Endodermal cell (in vitro differentiated cells): ENCODE results near the gene IL24. TPM values are rescaled to one million over a fixed set of nuclear protein-coding genes. Genes with fewer than 3 reads are reported as not detected.

Experiments
- DNase-seq: peaks from one replicate; pipeline ENCODE4 v3.0.0-alpha.2; 2017
- H3K27ac ChIP-seq: 2 replicates; pipeline ENCODE4 v1.5.1; 2013; ENCODE audit warnings: mild to moderate bottlenecking, low read depth, low read length, moderate library complexity
- H3K27me3 ChIP-seq: 2 replicates; pipeline ENCODE4 v1.6.1; 2013; ENCODE audit warnings: mild to moderate bottlenecking, low read length, moderate library complexity; ENCODE audit not compliant: insufficient read depth, control insufficient read depth, poor library complexity, severe bottlenecking
- H3K36me3 ChIP-seq: 2 replicates; pipeline ENCODE4 v1.7.0; 2013; ENCODE audit warnings: mild to moderate bottlenecking, low read length, moderate library complexity; ENCODE audit not compliant: control insufficient read depth, insufficient read depth
- H3K4me1 ChIP-seq: one replicate; pipeline ENCODE4 v1.7.0; 2013; ENCODE audit warnings: low read length; ENCODE audit not compliant: control insufficient read depth, insufficient read depth
- H3K4me3 ChIP-seq: 2 replicates; pipeline ENCODE4 v1.5.1; 2013; ENCODE audit warnings: mild to moderate bottlenecking, low read length, moderate library complexity
- H3K9ac ChIP-seq: 2 replicates; pipeline ENCODE4 v1.6.1; 2013; ENCODE audit warnings: mild to moderate bottlenecking, low read length, moderate library complexity; ENCODE audit not compliant: poor library complexity, severe bottlenecking; ENCODE audit errors: extremely low read depth
- H3K9me3 ChIP-seq: 2 replicates; pipeline ENCODE4 v1.6.1; 2013; ENCODE audit warnings: mild to moderate bottlenecking, low read length, moderate library complexity; ENCODE audit not compliant: control insufficient read depth
- H3K27ac Mint-ChIP-seq: 2 replicates; pipeline ENCODE4 v1.8.0; 2020; ENCODE audit warnings: mixed read lengths
- H3K27me3 Mint-ChIP-seq: 2 replicates; pipeline ENCODE4 v1.8.0; 2021; ENCODE audit warnings: mild to moderate bottlenecking, mixed read lengths; ENCODE audit not compliant: insufficient read depth
- H3K36me3 Mint-ChIP-seq: 2 replicates; pipeline ENCODE4 v1.8.0; 2020; ENCODE audit warnings: low read depth, mixed read lengths
- H3K4me1 Mint-ChIP-seq: 2 replicates; pipeline ENCODE4 v1.8.0; 2020; ENCODE audit warnings: mixed read lengths
- H3K4me3 Mint-ChIP-seq: 2 replicates; pipeline ENCODE4 v1.8.0; 2020; ENCODE audit warnings: mild to moderate bottlenecking, moderate library complexity, mixed read lengths
- H3K9me3 Mint-ChIP-seq: 2 replicates; pipeline ENCODE4 v1.8.0; 2020; ENCODE audit warnings: mild to moderate bottlenecking, mixed read lengths
- CTCF ChIP-seq: fragments of 200-600 bp; sonication (generic); conservative IDR thresholded peaks from 2 replicates; pipeline ENCODE4 v1.5.0; 2021; ENCODE audit warnings: antibody characterized with exemption, mild to moderate bottlenecking
- WGBS, 2 experiments: methylation state at CpG; one replicate each; pipeline versions ENCODE4 v1.1.5 to v1.1.7; 2013; ENCODE audit warnings: missing lambda C conversion rate in 2 of 2, mixed read lengths in 1 of 2; ENCODE audit not compliant: insufficient coverage in 1 of 2, insufficient read length in 1 of 2; 5-methylcytosine and 5-hydroxymethylcytosine counted together
- long read RNA-seq, 4 experiments: library from polyadenylated mRNA in 2 of 4; library from RNA in 1 of 4; library from capped mRNA in 1 of 4; stranded (forward) in 3 of 4; unstranded in 1 of 4; transcript quantifications; one replicate each; pipeline ENCODE4 v2.0.0, GENCODE V29; 2020 to 2021; ENCODE audit warnings: inconsistent platforms in 1 of 4
- polyA plus RNA-seq, 2 experiments: library from polyadenylated mRNA; stranded (reverse); fragments of 50-300 nt; gene quantifications; one replicate each; pipeline ENCODE4 v1.2.3, GENCODE V29; 2013
- total RNA-seq, 2 donors: library from RNA; stranded (reverse); fragmentation: NEBNext Ultra II Directional in 1 of 2; extraction: Animal tissue kit (Norgen Biotek cat#: 25700) in 1 of 2; gene quantifications; 2 replicates in 1 of 2; 3 replicates in 1 of 2; pipeline ENCODE4 v1.2.1, GENCODE V29; 2021

The IL24 gene, protein sequence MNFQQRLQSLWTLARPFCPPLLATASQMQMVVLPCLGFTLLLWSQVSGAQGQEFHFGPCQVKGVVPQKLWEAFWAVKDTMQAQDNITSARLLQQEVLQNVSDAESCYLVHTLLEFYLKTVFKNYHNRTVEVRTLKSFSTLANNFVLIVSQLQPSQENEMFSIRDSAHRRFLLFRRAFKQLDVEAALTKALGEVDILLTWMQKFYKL
- total RNA-seq = not detected
- not detected for polyA plus RNA-seq (2013, experiment 1 of 2)
- not detected for polyA plus RNA-seq (2013, experiment 2 of 2)
- long read RNA-seq, experiment 1 = 0 reads
- long read RNA-seq, experiment 2 = 0 reads
- long read RNA-seq, experiment 3 = 0 reads
- long read RNA-seq, experiment 4 = 0 reads

- Mint-ChIP-seq H3K9me3 (no peaks in the 10 kb centered on the region), H3K36me3 (no peaks in the 10 kb centered on the region), H3K4me1 (peaks cover 8% of the 10 kb centered on the region), H3K4me3 (no peak within 1 kb of the TSS), H3K27ac (no peak within 1 kb of the TSS), H3K27me3 (peaks cover 25% of the 10 kb centered on the region)
- no peaks in the 10 kb centered on the region for H3K27me3 ChIP-seq
- no peak for DNase-seq
- H3K4me3 ChIP-seq = no peak within 1 kb of the TSS
- H3K27ac ChIP-seq = no peak within 1 kb of the TSS
- no peak for TF ChIP-seq CTCF
- no peak within 1 kb of the TSS for H3K9ac ChIP-seq
- WGBS, 2 experiments = 86% methylated on average over 4 of the region's 4 CpGs; no CpG with 5 or more reads in 1 of the 2 experiments
- H3K4me1 ChIP-seq = no peaks in the 10 kb centered on the region
- no peaks in the 10 kb centered on the region for H3K36me3 ChIP-seq
- H3K9me3 ChIP-seq = no peaks in the 10 kb centered on the region
These were observed at the start of gene IL24 for GRCh38 chr1:206897175-206897574. TSS of gene IL24 (plus strand) at chr1:206897443. CDS start at chr1:206897833, 390 bp downstream.

GRCh38 chr1:206847946-206848345 lies 49.3 kb upstream of the IL24 start:
- Histone ChIP-seq H3K27me3 (no peaks in the 10 kb centered on the region), H3K9ac (no peak overlapping the region), H3K36me3 (no peaks in the 10 kb centered on the region), H3K4me1 (no peaks in the 10 kb centered on the region), H3K9me3 (peaks cover 19% of the 10 kb centered on the region), H3K27ac (no peak overlapping the region), H3K4me3 (no peak overlapping the region)
- Mint-ChIP-seq H3K4me1 (peaks cover 5% of the 10 kb centered on the region), H3K36me3 (no peaks in the 10 kb centered on the region), H3K27ac (no peak overlapping the region), H3K9me3 (peaks cover 18% of the 10 kb centered on the region), H3K27me3 (peaks cover 13% of the 10 kb centered on the region), H3K4me3 (no peak overlapping the region)
- TF ChIP-seq CTCF = no peak
- no peak for DNase-seq
- WGBS, 2 experiments = 88% methylated on average over 1 of the region's 1 CpG; no CpG with 5 or more reads in 1 of the 2 experiments

DNA sequence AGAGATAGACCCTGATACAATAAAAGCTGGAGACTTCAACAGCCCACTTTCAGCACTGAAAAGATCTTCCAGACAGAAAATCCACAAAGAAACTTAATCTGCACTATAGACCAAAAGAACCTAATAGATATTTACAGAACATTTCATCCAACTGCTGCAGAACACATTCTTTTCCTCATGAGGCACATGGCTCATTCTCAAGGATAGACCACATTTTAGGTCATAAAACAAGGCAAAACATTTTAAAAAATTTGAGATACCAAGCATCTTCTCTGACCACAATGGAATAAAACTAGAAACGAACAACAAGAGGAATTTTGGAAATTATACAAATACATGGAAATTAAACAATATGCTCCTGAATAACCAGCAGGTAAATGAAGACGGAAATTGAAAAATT lies 46.8 kb upstream of the IL24 start:
- TF ChIP-seq CTCF = no peak
- DNase-seq = no peak
- peaks cover 5% of the 10 kb centered on the region for H3K4me1 Mint-ChIP-seq

More for the DNA sequence above, 46.8 kb upstream of the IL24 start:
- Mint-ChIP-seq H3K27ac (no peak overlapping the region), H3K36me3 (no peaks in the 10 kb centered on the region), H3K4me3 (no peak overlapping the region), H3K9me3 (peaks cover 21% of the 10 kb centered on the region), H3K27me3 (peaks cover 13% of the 10 kb centered on the region)
- H3K27me3 ChIP-seq = no peaks in the 10 kb centered on the region
- H3K27ac ChIP-seq = no peak overlapping the region
- H3K9me3 ChIP-seq = peaks cover 25% of the 10 kb centered on the region
- no peaks in the 10 kb centered on the region for H3K4me1 ChIP-seq
- H3K4me3 ChIP-seq = no peak overlapping the region
- no peaks in the 10 kb centered on the region for H3K36me3 ChIP-seq
- no peak overlapping the region for H3K9ac ChIP-seq
- 88 to 100% methylated on average over 1 to 2 of the region's 2 CpGs for WGBS, 2 experiments
